Uterus (tissue), 2 donors: Measurements from ENCODE around the gene MAPK8IP2.
"Not testable (repeated sequence)": the region's sequence is repeated elsewhere in the genome, so short reads cannot be mapped to it uniquely, and the experiment has no call there.

ENCODE experiments used
- CTCF ChIP-seq, 4 experiments: fragments of 200-600 bp in 2 of 4; fragments of 450-650 bp in 2 of 4; sonication (generic) in 2 of 4; IDR thresholded peaks; one replicate each; pipeline ENCODE4 v1.5.1; 2016 to 2019; ENCODE audit warnings: antibody characterized with exemption in 4 of 4, mild to moderate bottlenecking in 2 of 4, moderate library complexity in 1 of 4
- POLR2A ChIP-seq, 2 donors: fragments of 450-650 bp; IDR thresholded peaks; one replicate each; pipeline ENCODE4 v1.6.1; 2016; ENCODE audit warnings: antibody characterized with exemption in 2 of 2, mild to moderate bottlenecking in 1 of 2, moderate library complexity in 1 of 2

- TF ChIP-seq CTCF, POLR2A (IDR thresholded peaks at IDR 0.05): not testable (repeated sequence)
Measured at GRCh38 chr22:50654664-50655063, 54.1 kb downstream of the MAPK8IP2 start.
